NCI-H2171 treated with DMSO at 0.1 percent for 48 hours (cell line): ENCODE results near the gene TTLL5.

Source experiments
- DNase-seq: peaks from one replicate; lab custom pipeline; 2025; lab: John Stamatoyannopoulos, UW

Gene TTLL5

GRCh38 chr14:75702616-75703261, 41.7 kb downstream of the TTLL5 start:
- no peak for DNase-seq

GRCh38 chr14:75703467-75703866, 42.4 kb downstream of the TTLL5 start:
- no peak for DNase-seq

GRCh38 chr14:75705014-75705413, 44.0 kb downstream of the TTLL5 start:
- no peak for DNase-seq

GRCh38 chr14:75709207-75709812, 48.3 kb downstream of the TTLL5 start:
- peak; percentile 86 for DNase-seq

GRCh38 chr14:75711105-75711795, 50.2 kb downstream of the TTLL5 start:
- DNase-seq: peak; percentile 59

- no peak for DNase-seq
Observed at GRCh38 chr14:75711796-75712211, 50.8 kb downstream of the TTLL5 start.

GRCh38 chr14:75714991-75715390, 53.9 kb downstream of the TTLL5 start:
- DNase-seq: no peak

GRCh38 chr14:75715926-75716780, 55.1 kb downstream of the TTLL5 start:
- no peak for DNase-seq

- no peak for DNase-seq
Observed at GRCh38 chr14:75717729-75718128, 56.7 kb downstream of the TTLL5 start.

GRCh38 chr14:75718199-75718598, 57.2 kb downstream of the TTLL5 start:
- no peak for DNase-seq

GRCh38 chr14:75720116-75720515, 59.1 kb downstream of the TTLL5 start:
- DNase-seq: no peak

- no peak for DNase-seq
Observed at GRCh38 chr14:75720842-75721498, 59.9 kb downstream of the TTLL5 start.

- DNase-seq: no peak
Observed at GRCh38 chr14:75723716-75724115, 62.7 kb downstream of the TTLL5 start.

GRCh38 chr14:75724414-75725204, 63.6 kb downstream of the TTLL5 start:
- no peak for DNase-seq

GRCh38 chr14:75725481-75725880, 64.4 kb downstream of the TTLL5 start:
- peak; percentile 25 for DNase-seq

GRCh38 chr14:75726321-75726720, 65.3 kb downstream of the TTLL5 start:
- no peak for DNase-seq

- DNase-seq: no peak
Observed at GRCh38 chr14:75727124-75727523, 66.1 kb downstream of the TTLL5 start.

GRCh38 chr14:75732888-75733287, 71.8 kb downstream of the TTLL5 start:
- peak; percentile 55 for DNase-seq

GRCh38 chr14:75734854-75735253, 73.8 kb downstream of the TTLL5 start:
- no peak for DNase-seq

- DNase-seq: no peak
Observed at GRCh38 chr14:75736845-75737485, 75.9 kb downstream of the TTLL5 start.

- no peak for DNase-seq
Observed at GRCh38 chr14:75738192-75738591, 77.1 kb downstream of the TTLL5 start.
